NCI-H82 (cell line): ENCODE data around the gene OSGEP.

ENCODE experiments used
- DNase-seq: peaks from one replicate; lab custom pipeline; 2025; lab: John Stamatoyannopoulos, UW

OSGEP gene

DNA sequence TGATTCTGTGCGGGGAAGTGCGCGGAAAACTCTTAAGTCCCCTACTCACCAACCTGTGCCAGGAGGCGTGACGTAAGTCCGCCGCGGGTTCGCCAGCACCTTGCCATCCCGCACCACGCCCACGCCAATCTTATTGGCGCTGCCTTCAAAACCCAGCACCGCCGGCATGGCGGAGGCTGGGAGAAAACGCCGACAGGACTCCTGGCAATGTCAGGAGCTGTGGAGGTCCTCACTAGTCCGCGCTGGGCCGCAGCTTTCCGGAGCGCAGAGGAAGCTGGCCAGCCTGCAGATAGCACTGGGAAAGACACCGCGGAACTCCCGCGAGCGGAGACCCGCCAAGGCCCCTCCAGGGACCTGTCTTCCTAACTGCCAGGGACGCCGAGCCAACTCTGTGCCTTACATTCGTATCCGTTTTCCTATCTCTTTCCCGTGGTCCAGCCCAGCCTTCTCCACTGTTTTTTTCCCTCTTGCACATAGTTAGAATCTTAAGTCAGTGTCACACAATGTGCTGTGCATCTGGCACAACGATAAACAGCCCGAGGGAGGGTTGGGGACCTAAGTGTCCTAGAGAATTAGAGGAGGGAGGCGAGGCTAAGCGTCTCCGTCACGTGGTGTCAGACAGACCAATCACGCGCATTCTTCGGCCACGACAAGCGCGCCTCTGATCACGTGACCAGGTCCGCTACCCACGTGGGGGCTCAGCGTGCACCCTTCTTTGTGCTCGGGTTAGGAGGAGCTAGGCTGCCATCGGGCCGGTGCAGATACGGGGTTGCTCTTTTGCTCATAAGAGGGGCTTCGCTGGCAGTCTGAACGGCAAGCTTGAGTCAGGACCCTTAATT is at the start of gene OSGEP, which contains the start of gene APEX1:
TSS of gene OSGEP (minus strand) at position 297 of the 839 bp plus-strand sequence. CDS start at position 168, 129 bp downstream.
TSS of gene APEX1 (plus strand) at position 711 of the 839 bp plus-strand sequence. CDS start 420 bp downstream, outside the sequence.
- DNase-seq = peak; percentile 99

- no peak for DNase-seq
Observed at GRCh38 chr14:20503898-20504297, 49.3 kb upstream of the OSGEP start.

DNA sequence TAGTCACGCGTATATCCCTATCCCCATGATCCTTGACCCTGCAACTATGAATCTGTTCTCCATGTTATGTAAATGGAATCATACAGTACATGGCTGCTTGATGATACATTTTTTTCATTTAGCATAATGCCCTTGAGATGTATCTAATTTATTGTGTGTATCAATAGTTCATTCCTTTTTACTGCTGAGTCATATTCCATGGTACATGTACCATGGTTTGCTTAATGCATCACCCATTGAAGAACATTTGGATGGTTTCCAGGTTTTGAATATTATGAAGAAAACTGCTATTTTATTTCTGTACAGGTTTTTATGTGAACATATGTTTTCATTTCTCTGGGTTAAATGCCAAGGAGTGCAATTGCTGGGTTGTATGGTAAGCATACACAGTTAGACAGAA is 46.7 kb upstream of the OSGEP start:
- DNase-seq = no peak

DNA sequence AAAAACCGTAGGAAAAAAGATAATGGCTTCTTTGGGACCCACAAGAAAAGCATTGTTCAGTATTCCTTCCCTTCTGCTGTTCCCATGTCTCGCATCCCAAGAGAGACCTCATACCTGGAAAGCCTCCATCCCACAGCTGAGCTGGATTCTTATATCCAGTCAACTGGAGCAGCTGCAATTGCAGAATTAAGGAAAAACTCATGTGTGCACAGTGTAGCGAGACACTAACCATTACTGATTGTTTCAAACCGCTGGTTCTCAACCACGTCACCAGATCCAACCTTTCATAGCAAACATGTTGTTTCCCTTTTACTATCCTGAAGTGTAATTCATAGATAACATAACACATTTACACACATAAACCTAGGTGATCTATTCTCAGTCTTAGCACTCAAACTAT is 45.3 kb upstream of the OSGEP start:
- no peak for DNase-seq

GRCh38 chr14:20499108-20499507 is 44.5 kb upstream of the OSGEP start:
- no peak for DNase-seq

DNA sequence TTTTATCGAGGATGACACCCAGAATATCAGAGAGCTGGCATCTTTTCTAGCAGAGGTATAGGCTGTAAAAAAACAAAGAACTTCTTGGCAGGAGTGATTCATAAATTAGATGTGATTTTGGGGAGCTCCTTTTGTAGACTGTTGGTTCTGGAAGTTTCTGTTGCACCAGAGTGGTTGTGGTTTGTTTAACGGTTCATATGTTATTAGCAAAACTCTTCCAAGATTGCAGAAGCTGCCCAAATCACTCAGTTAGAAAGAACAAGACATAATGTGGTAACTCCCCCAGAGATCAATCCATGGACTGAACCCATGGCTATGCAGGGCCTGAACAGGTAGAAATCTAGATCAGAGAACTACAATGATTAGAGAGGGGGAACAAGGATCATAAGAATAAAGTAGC is 44.0 kb upstream of the OSGEP start:
- DNase-seq = no peak

GRCh38 chr14:20494935-20495766 is 40.5 kb upstream of the OSGEP start:
- DNase-seq = no peak

GRCh38 chr14:20493634-20494033 is 39.0 kb upstream of the OSGEP start:
- DNase-seq = no peak

DNA sequence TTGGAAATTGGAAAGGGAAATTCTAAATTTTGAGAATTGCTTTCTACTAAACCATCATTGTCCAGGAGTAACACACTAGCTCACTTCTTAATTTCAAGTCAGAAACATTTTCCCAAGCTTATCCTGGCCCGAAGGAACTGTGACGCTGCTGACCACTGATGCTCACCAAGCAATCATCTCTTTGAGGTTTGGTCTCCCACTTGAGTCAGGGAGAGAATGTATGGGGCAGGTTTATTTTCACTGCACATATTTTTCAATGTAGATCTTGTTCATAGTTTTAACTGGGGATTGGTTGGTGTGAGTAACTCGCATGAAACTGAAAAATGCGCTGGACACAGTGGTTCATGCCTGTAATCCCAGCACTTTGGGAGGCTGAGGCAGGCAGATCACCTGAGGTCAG is 37.9 kb upstream of the OSGEP start:
- DNase-seq = no peak

GRCh38 chr14:20490563-20490962 is 36.0 kb upstream of the OSGEP start:
- no peak for DNase-seq

DNA sequence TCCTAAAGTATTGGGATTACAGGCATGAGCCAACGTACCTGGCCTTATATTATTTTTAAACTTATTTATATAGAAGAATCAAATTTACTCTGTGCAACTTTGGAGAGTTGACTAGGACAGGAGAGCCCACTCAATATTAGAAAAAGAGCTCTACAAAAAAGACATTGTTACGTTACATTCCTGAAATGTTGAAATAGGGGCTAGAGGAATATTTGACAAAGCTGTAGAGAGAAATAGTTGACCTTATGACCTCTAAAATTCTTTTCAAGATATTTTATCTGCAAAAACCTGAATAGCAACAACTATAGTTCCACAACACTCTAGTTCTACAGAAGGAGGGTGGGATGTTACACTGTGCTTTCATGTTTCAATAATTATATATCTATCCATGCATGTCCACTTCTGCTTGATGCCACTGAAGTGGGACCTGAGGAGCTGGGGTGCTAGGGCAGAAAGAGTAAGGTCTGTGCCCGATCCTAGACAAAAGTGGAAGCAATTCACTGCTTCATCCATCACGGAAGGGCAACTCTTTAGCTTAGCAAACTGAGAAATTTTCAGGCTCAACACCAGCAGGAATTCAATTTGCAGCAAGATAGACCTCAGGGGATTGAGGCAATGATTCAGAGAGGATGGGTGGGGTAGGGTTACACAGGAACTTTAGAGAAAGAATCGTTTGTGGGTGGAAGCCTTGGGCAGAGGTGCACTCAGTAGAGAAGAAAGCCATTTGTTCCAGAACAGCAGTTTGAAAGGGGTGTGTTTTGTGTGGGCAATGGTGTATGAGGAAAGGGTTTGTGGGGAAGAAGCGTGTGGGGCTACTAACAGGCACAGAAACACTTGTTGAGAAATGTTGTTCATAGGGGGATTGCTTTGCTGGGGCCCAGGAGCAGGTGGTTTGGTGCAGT is 34.7 kb upstream of the OSGEP start:
- DNase-seq = no peak

DNA sequence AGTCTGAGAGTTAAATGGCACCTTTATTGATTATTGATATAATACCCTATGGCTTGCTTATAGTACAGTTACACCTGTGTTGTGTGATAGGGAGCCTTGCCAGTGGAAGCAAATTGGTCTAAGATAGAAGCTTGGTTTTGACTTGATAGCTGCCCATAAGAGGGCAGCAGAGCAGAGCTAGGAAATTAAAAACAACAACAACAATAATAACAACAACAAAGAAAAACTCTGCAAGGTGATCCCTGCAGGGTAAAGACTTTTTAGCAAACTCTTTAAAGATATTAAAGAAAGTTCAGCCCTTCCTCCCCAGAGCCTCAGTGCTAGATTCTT is 32.7 kb upstream of the OSGEP start:
- no peak for DNase-seq

DNA sequence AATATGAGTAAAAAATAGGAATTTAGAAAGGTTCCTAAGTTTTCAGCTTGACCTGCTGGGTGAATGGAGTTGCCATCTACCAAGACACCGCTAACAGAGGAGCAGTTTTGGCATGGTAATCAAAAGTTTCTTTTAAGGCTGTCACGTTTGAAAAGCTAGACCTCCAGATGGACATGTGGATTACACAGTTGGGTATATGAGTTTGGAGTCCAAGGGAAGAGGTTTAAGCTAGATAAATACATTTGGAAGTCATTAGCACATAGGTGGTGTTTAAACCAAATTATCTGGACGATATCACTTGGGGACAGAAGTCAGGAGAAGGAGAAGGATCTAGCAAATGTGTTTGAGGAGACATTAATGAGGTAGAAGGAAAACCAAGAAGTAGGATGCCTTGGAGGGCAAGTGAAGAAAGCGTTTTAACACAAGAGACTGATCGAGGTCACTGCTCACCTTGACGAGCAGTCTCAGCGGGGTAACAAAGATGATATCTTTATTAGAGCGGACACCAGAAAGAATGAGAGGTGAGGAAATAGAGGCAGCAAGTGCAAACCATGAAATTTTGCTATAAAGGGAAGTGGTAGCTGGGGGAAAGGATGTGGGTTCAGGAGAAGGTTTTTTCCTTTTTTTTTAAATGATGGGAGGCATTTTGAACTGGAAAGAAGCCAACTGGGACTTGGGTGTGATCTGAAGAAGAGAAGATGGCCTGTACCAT is 32.2 kb upstream of the OSGEP start:
- peak; percentile 11 for DNase-seq

DNA sequence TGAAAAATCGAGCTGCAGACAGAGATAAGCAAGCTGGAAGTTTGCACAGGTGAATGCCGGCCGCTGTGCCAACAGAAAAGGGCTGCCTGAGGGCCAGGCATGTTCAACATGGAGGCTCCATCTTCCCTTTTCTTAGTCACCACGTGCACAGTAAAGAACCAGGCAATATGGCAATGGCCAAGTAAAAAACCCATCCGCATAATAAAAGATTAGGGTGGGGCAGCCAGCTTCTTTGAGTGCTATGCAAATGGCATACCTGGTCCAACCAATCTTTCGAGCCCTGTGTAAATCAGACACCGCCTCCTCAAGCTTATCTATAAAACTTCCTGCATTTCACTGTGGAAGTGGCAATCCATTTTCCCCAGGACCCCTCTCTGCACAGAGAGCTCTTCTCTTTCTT is 31.3 kb upstream of the OSGEP start:
- peak; percentile 4 for DNase-seq

DNA sequence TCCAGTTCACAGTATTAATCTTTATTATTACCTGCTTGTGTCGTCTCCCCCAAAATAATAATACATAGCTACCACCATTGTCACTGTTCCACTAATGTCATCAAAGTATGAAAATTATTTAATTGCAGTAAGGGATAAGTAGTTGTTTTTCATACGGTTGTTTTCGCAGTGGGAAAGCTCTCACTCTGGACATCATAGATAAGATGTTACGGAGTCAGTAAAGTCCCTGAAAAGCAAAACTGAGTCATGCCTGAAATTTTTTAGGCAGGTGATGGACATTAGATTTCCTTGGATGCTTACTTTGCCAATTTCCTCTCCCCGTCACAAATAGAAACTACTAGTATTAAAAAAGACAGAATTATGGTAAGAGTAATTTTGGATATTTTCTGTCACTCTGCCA is 27.8 kb upstream of the OSGEP start:
- DNase-seq = no peak

- DNase-seq = no peak
Observed at GRCh38 chr14:20478894-20479293, 24.3 kb upstream of the OSGEP start.

DNA sequence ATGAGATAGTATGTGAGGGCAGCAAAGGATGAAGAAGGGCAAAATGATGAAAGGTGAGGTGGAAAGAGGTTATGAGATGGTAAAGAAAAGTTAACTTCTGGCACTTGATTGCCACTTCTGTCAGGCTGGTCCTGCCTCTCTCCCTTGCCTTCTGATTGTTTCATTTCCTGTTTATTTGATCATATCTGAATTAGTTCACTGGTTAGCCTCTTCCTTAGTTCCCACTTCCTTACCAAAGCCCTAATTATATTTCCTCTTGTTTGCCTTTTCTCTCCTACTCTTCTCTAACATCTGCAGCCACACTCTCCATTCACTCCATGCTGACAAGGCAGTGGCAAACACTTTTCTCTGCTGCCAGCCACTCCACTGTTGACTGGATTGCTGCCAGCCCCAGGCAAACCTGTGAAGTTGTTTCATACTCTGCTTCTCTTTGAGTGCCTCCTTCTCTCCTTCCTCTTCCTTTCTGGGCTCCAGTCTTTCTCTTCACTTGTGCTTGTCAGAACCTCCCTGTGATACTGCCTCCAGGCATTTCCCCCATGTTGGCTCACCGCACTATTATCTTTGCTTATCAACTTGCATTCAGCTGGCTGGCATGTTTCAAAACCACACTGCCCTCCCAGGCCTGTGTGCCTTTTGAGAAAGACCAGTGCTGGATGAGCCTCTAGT is 22.7 kb upstream of the OSGEP start:
- DNase-seq = no peak

DNA sequence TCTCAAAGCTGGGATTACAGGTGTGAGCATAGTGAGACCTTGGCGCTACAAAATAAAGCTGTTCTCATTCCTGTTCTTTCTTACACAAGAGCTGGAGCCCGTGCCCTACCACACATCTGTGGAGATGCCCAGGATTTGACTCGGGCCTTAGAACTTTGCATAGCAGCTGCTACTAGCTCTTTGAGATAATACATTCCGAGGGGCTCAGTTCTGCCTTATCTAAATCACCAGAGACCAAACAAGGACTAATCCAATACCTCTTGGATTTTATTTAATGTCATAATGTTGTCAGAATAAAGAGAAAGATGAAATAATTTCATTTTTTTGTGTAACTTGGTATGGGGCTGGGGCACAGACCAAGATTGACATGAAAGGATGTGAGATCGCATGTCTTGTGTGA is 22.2 kb upstream of the OSGEP start:
- DNase-seq = no peak

GRCh38 chr14:20472536-20473169 is 18.0 kb upstream of the OSGEP start:
- DNase-seq = no peak

DNA sequence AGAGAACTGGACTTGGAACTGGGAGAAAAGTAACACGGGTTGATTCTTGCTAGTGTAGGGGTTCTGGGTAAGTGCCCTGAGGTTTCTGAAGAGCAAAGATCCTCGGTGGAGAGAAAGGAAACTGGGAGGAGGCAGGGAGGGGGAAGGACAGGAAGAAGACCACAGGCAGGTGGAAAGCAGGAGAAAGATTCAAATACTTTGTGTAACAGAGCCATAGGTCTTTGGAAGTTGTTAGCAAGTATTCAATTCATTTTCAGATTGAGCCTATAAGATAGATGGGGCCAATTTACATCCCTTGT is 15.9 kb upstream of the OSGEP start:
- peak; percentile 32 for DNase-seq
